Lower leg skin (tissue), 3 donors: ENCODE measurements around the gene EBF4.

Experiments
- CTCF ChIP-seq, 3 donors: fragments of 450-650 bp; IDR thresholded peaks; one replicate each; pipeline ENCODE4 v1.5.1; 2016; ENCODE audit warnings: antibody characterized with exemption in 3 of 3, mild to moderate bottlenecking in 3 of 3, moderate library complexity in 2 of 3
- POLR2A ChIP-seq, 2 donors: fragments of 450-650 bp; IDR thresholded peaks; one replicate each; pipeline ENCODE4 v1.6.1; 2016 to 2017; ENCODE audit warnings: antibody characterized with exemption in 2 of 2, mild to moderate bottlenecking in 1 of 2, moderate library complexity in 1 of 2

- no peak for TF ChIP-seq CTCF (IDR thresholded peaks at IDR 0.05)
- TF ChIP-seq POLR2A (IDR thresholded peaks at IDR 0.05): no peak
Measured at GRCh38 chr20:2751347-2751877, 58.8 kb downstream of the EBF4 start.
